GM18505 (cell line): ENCODE measurements around the gene TRPM1.

ENCODE experiments used
- ATAC-seq: cut with Tn5 transposase; IDR thresholded peaks from one replicate; pipeline ENCODE4 v1.9.1; 2021; ENCODE audit not compliant: unreplicated experiment
- POLR2A ChIP-seq: IDR thresholded peaks from 4 replicates; pipeline ENCODE4 v1.6.1; 2011; ENCODE audit warnings: borderline replicate concordance; ENCODE audit not compliant: insufficient read depth, insufficient read length; ENCODE audit errors: extremely low read depth

Gene TRPM1

DNA sequence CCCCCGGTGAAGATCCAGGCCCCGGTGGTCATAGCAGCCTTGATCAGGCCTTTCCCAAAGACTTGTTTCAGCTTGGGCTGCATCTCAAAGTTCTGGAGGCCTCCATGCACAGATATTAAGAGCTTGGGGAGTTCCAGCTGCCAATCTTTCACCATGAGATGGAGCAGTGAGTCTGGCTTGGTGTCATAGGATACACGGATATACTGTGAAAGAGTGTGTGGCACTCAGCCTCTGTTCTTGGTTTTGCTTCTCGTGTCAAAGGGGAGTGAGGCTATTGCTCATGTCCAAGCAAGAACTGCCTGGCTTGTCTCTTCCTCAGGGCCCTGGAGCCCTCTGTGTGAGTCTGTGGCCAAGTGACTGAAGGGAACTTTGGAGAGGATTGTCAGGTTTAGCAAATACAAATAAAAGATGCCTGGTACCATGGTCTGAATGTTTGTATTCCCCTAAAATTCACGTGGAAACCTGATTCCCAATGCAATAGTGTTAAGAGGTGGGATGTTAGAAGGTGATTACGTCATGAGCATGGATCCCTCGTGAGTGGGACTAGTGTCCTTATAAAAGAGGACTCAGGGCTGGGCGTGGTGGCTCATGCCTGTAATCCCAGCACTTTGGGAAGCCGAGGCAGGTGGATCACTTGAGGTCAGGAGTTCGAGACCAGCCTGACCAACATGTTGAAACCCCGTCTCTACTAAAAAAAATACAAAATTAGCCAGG, 33.5 kb downstream of the TRPM1 start:
- TF ChIP-seq POLR2A = no peak
- no peak for ATAC-seq

DNA sequence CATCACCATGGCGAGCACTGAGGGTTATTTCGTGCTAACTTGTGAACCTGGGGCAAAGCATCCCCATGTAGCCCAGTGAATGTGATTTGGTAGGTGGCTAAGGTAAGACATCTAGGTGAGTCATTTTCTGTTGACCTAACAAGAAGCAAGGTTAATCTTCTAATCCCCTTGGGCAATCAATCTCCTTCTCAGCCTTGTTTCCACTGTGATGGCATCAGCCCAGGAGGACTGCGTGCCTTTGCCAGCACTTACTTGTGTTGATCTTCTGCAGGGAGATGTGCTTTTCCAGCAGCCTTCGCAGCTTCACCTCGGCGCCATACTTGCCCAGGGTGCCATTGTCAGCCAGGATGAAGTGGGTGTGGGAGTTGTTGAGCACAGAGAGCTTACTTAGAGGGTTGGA, 35.7 kb downstream of the TRPM1 start:
- no peak for ATAC-seq
- no peak for TF ChIP-seq POLR2A

GRCh38 chr15:31062911-31063310, 38.6 kb downstream of the TRPM1 start:
- ATAC-seq = no peak

GRCh38 chr15:31062310-31062847, 39.1 kb downstream of the TRPM1 start:
- TF ChIP-seq POLR2A = no peak
- ATAC-seq = no peak

More at GRCh38 chr15:31062911-31063310, 38.6 kb downstream of the TRPM1 start:
- TF ChIP-seq POLR2A = no peak

DNA sequence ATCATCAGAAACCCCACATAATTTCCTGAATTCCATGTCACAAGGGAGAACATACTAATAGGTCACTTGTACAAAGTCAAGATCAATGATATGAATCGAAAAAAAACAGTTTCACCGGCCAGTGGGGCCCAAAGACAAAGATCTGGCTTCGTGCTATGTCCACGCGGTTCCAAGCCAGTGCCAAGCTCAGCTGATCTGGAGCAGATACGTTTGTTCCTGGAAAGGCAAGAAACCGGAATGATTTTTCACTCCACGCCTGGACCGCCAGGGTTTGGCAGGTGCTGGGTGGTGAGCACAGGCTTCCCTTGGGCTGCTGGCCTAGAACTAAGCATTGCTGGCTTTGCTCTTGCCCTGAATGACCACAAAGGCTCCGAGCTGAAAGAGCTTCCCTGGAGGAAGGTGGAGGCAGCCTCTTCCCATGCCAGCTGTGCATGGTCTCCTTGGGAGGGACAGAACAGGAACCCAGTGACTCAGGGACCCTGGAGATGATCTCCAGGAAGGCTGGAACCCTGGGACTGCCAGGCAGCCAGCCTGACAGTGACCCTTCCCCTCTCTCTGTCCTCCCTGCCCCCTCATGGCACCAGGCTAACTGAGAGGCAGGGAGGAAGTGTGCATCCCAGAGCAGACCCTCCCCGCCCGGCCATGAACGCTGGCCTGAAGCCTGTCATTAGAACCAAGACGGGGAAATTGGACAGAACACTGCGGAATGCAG, 40.9 kb downstream of the TRPM1 start:
- TF ChIP-seq POLR2A = no peak
- no peak for ATAC-seq

DNA sequence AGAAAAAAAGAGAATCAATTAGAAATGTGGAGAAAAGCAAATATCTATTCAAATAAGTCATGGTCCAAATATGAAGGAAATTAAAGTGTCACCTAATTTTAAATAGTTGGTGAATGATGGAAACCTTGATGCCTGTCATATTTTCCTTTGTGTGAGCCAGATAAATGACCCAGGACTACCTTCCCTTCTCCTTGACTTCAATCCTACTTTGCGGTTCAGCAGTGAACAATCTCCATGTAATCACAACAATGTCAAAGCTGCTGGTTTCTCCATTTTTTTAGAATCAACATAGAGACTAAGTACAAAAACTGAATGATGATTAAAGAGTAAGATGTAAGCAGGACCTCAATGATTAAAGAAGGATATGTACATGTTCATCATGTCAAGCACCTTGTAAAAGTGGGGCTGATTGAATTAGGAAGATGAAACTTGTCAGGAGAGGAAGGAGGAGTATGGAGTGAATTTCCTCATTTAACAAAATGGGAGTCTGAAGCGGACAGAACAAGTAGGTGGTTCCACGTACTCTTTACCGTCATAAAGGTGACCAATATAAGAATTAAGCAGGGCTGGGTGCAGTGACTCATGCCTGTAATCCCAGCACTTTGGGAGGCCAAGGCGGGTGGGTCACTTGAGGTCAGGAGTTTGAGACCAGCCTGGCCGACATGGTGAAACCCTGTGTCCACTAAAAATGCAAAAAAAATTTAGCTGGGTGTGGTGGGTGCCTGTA, 43.1 kb downstream of the TRPM1 start:
- TF ChIP-seq POLR2A = no peak
- ATAC-seq = no peak

DNA sequence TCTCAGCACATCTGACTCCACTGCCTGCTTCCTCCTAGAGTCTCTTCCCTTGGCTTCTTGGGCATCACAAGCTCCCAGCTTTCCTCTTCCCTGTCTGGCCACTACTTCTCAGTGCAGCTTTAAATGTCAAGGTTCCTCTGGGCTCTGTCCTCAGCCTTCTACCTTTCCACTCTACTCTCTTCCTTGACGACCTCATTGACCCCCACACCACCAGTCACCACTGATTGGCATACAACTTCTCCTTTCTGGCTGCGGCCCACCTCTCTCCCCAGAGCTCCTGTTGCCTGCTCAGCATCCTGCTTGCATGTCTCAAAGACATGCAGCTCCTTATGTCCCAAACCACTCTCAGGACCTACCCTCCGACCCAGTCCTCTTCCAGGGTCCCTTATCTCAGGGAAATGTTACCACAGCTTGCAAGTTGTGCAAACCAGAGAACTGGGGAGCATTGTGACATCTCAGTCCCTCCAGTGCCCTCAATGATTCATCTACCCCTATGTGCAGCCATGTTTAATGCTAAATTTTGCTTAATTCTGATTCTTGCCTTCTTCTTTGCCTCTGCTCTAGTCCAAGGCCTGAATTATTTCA, 49.9 kb downstream of the TRPM1 start:
- TF ChIP-seq POLR2A = no peak

DNA sequence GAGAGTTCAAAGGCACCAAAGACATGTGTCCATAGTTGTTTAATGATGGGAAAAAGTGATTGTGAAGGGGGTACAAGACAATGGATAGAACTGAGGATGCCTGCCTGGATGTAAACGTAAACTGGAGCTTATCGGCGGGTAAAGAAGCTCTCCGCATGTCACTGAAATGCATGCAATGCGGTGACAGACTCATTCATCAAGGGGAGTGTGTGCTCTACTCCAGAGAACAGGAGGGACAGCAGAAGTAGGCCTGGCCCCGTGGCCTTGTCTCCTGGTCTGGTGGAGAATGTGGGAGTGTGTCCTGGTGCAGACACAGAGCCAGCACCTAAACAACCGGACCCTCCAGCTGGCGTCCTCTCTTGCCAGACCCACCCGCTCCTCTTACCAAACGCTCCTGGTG, 50.6 kb downstream of the TRPM1 start:
- TF ChIP-seq POLR2A = no peak
- ATAC-seq = no peak

More for the DNA sequence above, 49.9 kb downstream of the TRPM1 start:
- ATAC-seq = no peak

DNA sequence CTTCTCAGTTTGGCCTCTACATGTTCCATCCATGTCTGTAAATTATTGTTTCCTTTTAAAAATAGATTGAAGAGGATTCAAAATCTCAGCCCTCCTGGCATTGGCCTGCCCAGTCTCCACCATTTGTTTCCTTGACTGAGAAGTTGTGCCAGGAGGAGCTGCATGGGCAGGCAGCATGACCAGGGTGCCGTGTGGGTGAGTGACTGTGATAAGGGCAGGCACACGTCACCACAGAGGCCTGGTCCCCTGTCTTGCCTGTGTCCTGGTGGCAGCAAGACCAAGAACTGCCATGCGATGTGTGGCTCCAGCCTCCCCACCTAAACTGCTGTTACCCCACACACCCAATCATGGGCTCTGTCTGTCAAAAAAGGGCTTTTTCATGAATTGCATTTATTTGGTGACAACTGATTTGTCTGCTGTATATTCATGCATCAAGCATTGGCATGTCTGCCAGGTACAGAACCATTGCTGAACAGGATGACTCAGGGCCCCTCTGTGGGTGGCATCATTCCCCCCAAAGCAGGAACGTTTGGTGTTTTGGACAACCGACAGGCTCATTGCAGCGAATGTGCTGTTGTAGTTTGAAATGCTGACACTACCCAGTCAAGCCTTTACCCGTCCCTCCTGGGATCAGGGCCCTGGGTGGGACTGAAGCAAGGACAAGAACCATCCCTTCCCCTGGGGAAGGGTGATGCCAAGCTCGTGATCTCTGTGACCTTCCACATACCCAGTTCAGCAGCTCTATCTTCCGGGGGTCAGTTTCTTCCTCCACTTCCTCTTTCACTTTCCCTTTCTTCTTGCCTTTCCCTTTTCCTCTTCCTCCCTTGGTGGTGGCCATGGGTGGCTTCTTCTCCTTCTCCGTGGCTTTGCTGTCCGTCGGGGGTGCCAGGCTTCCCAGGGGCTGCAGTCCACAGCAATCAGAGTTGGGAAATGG, 51.6 kb downstream of the TRPM1 start:
- no peak for TF ChIP-seq POLR2A
- ATAC-seq = no peak

- no peak for TF ChIP-seq POLR2A
- no peak for ATAC-seq
These were observed 52.4 kb downstream of the TRPM1 start for GRCh38 chr15:31049111-31049510.

DNA sequence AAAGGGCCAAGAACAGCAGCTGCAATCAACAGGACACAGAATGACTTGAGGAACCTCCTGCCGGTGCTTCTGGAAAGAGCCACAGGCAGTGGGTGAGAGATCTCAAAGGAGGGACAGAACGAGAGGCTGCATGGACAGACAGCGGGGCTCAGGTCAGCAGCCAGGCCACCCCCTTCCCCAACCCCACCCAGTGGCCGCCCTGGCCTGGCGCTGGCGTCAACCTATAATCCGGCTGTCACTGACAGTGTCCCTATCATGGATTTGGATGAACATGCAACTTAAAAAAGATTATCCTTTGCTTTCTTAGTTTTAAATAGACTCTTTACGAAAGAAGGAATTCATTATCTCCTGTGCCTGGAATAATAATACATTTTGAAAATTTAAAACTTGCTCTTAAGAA, 54.1 kb downstream of the TRPM1 start:
- ATAC-seq = no peak
- TF ChIP-seq POLR2A = no peak

DNA sequence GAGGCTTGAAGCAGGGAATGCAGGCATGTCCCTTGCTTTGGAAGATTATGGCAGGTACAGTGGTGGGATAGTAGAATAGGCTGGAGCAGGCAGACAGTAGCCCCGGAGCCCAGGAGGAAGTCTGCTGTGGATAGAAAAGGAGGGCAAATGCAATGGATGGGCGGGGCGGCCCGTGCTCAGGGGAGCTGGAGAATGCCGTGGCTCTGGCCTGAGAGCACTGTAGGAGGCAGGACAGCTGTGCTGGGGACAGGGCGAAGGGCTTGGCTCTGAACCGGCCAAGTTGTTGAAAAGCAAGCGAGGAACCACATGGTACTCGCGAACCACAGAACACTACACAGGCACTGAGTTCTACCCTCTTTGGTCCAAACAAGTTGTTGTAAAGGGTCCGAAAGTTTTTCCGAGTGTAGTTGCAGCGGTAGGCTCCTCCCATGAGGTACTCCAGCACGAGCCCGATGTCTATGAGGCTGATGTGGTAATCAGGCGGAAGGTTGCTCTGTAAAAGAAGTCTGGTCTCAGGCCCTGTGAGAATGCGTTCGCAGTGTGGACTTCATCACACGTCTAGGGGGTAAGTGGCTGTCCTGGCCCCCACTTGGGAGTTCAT, 54.7 kb downstream of the TRPM1 start:
- no peak for ATAC-seq
- no peak for TF ChIP-seq POLR2A
